ENCODE data around the gene CYB5R2.
A peak's percentile ranks its signal among the peaks of the same experiment; 100 is the strongest.

CYB5R2 gene

GRCh38 chr11:7672276-7672959 is 882 bp downstream of the CYB5R2 start:
- in situ Hi-C loops (cut with MboI; ENCODE audit: low pct_unique_long_range_greater_than_20kb, low sequenced_read_pairs, unreplicated experiment) = no loop called here
- peak; percentile 30 for DNase-seq (ENCODE audit: low spot score)
- TF ChIP-seq CTCF (IDR thresholded peaks at IDR 0.05; ENCODE audit: extremely low read depth, insufficient read depth, missing control alignments) = no peak

- DNase-seq (ENCODE audit: low spot score) = peak; percentile 77
- TF ChIP-seq CTCF (IDR thresholded peaks at IDR 0.05; ENCODE audit: extremely low read depth, insufficient read depth, missing control alignments) = no peak
- in situ Hi-C loops (cut with MboI; ENCODE audit: low pct_unique_long_range_greater_than_20kb, low sequenced_read_pairs, unreplicated experiment) = no loop called here
Observed at GRCh38 chr11:7671347-7672215, 1.7 kb downstream of the CYB5R2 start.

GRCh38 chr11:7670641-7671040 is 2.7 kb downstream of the CYB5R2 start:
- no peak for TF ChIP-seq CTCF (IDR thresholded peaks at IDR 0.05; ENCODE audit: extremely low read depth, insufficient read depth, missing control alignments)
- no peak for DNase-seq (ENCODE audit: low spot score)
- in situ Hi-C loops (cut with MboI; ENCODE audit: low pct_unique_long_range_greater_than_20kb, low sequenced_read_pairs, unreplicated experiment) = no loop called here

- DNase-seq (ENCODE audit: low spot score) = no peak
- in situ Hi-C loops (cut with MboI; ENCODE audit: low pct_unique_long_range_greater_than_20kb, low sequenced_read_pairs, unreplicated experiment) = no loop called here
- TF ChIP-seq CTCF (IDR thresholded peaks at IDR 0.05; ENCODE audit: extremely low read depth, insufficient read depth, missing control alignments) = no peak
Observed at GRCh38 chr11:7668911-7669310, 4.4 kb downstream of the CYB5R2 start.

GRCh38 chr11:7668464-7668863 is 4.8 kb downstream of the CYB5R2 start:
- in situ Hi-C loops (cut with MboI; ENCODE audit: low pct_unique_long_range_greater_than_20kb, low sequenced_read_pairs, unreplicated experiment) = no loop called here

GRCh38 chr11:7667460-7667859 is 5.8 kb downstream of the CYB5R2 start:
- in situ Hi-C loops (cut with MboI; ENCODE audit: low pct_unique_long_range_greater_than_20kb, low sequenced_read_pairs, unreplicated experiment) = no loop called here
- TF ChIP-seq CTCF (IDR thresholded peaks at IDR 0.05; ENCODE audit: extremely low read depth, insufficient read depth, missing control alignments) = no peak
- DNase-seq (ENCODE audit: low spot score) = no peak

More at GRCh38 chr11:7668464-7668863, 4.8 kb downstream of the CYB5R2 start:
- no peak for TF ChIP-seq CTCF (IDR thresholded peaks at IDR 0.05; ENCODE audit: extremely low read depth, insufficient read depth, missing control alignments)
- no peak for DNase-seq (ENCODE audit: low spot score)

Measured in GM13977 (cell line).